HG02885 (cell line): ENCODE results near the gene ZNF750.
"Not testable (repeated sequence)": the region's sequence is repeated elsewhere in the genome, so short reads cannot be mapped to it uniquely, and the experiment has no call there.

ENCODE experiments used
- ATAC-seq: cut with Tn5 transposase; IDR thresholded peaks from one replicate; pipeline ENCODE4 v1.9.1; 2021; ENCODE audit warnings: mild to moderate bottlenecking; ENCODE audit not compliant: unreplicated experiment, poor library complexity

ZNF750 gene

GRCh38 chr17:82799591-82799990 lies 40.2 kb downstream of the ZNF750 start:
- no peak for ATAC-seq

- no peak for ATAC-seq
Observed at GRCh38 chr17:82798752-82799151, 41.1 kb downstream of the ZNF750 start.

GRCh38 chr17:82797061-82797460 lies 42.8 kb downstream of the ZNF750 start:
- no peak for ATAC-seq

GRCh38 chr17:82795615-82796014 lies 44.2 kb downstream of the ZNF750 start:
- no peak for ATAC-seq

GRCh38 chr17:82794781-82795482 lies 44.9 kb downstream of the ZNF750 start:
- ATAC-seq: no peak

GRCh38 chr17:82793974-82794630 lies 45.7 kb downstream of the ZNF750 start:
- no peak for ATAC-seq

- no peak for ATAC-seq
Observed at GRCh38 chr17:82791532-82791931, 48.3 kb downstream of the ZNF750 start.

GRCh38 chr17:82790391-82790790 lies 49.4 kb downstream of the ZNF750 start:
- ATAC-seq: no peak

- no peak for ATAC-seq
Observed at GRCh38 chr17:82789806-82790205, 50.0 kb downstream of the ZNF750 start.

- ATAC-seq: no peak
Observed at GRCh38 chr17:82789051-82789592, 50.7 kb downstream of the ZNF750 start.

- no peak for ATAC-seq
Observed at GRCh38 chr17:82788206-82789001, 51.4 kb downstream of the ZNF750 start.

- ATAC-seq: no peak
Observed at GRCh38 chr17:82787081-82787848, 52.6 kb downstream of the ZNF750 start.

- ATAC-seq: no peak
Observed at GRCh38 chr17:82786427-82786826, 53.4 kb downstream of the ZNF750 start.

- not testable (repeated sequence) for ATAC-seq
Observed at GRCh38 chr17:82785581-82785980, 54.2 kb downstream of the ZNF750 start.

- no peak for ATAC-seq
Observed at GRCh38 chr17:82783498-82783897, 56.3 kb downstream of the ZNF750 start.

GRCh38 chr17:82782657-82783207 lies 57.1 kb downstream of the ZNF750 start:
- ATAC-seq: no peak

GRCh38 chr17:82781894-82782274 lies 57.9 kb downstream of the ZNF750 start:
- peak; percentile 47 for ATAC-seq

GRCh38 chr17:82780971-82781893 lies 58.6 kb downstream of the ZNF750 start:
- no peak for ATAC-seq

- no peak for ATAC-seq
Observed at GRCh38 chr17:82780195-82780594, 59.6 kb downstream of the ZNF750 start.
